GM19035 (cell line): Measurements from ENCODE around the gene POU2AF2.

Experiments used
- ATAC-seq: cut with Tn5 transposase; IDR thresholded peaks from one replicate; pipeline ENCODE4 v1.9.1; 2021; ENCODE audit not compliant: unreplicated experiment

Gene POU2AF2

DNA sequence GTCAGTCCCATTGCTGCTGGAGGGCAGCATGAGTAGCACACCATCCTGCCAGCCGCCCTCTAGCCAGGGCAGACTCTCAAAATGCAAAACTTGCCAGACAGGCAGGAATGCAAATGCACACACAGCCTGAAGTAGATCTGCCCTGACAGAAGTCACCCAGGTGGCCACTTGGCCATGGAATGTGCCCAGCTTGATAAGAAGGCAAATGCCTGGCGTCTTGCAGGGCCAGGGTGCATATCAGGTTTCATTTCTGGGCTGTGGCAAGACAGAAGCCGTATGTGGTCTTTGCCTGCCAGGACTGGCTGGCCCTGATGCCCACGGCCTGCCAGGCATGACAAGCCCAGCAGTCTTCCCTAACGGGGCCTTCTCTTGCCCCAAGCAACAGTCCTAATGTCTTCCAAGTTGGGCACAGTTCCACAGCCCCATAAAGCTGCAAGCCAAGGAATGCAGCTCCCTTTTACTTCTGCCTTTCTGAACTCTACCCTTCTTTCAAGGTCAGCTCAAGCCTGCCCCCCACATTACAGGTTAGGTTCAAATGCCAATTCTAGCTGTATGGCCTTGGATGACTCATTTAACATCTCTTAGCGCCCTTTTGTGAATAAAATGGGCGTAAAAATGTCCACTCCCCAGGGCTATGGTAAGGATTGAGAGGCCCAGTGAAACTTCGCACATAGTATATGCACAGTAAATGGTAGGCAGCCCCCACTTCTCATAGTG lies 82.5 kb downstream of the POU2AF2 start:
- no peak for ATAC-seq

DNA sequence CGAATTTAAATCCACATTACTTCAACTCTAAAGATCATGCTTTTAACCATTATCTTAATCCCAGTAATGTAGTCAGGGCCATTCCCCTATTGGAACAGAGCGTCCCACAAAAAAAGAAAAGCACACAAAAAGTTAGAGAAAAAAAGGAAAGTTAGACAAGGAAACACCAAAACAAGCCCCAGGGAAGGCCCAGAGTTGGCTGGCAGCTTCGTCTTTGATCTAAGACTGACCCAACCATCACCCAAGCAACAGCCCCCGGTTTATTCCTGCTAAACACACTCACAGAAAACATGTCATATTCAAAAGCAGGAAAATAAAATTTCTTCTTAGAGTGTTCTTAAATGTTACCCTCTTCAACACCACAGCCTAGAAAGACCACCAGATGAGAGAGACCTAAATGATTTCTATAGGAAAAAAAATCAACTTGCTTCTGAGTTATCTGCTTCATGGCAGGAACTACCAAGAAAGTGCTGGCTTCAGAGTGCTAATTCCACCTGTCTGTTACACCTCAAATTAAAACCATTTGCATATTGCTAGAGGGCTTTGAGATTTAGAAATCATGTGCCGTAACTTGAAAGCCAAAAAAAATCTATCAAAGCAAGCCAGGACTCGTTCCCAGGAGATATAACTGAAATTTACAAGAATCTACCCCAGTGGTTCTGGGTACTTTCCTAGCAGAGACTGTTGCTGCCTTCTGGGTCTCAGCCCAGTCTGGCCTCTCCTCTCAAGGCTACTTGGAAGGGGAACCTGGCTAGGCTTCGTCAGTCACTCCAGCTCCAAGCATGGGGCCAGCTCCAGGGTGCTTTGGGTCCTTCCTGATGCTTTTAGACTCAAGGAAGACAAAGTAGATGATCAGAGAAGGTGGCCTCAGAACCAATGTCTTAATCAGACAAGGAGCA lies 84.0 kb downstream of the POU2AF2 start:
- ATAC-seq: no peak

DNA sequence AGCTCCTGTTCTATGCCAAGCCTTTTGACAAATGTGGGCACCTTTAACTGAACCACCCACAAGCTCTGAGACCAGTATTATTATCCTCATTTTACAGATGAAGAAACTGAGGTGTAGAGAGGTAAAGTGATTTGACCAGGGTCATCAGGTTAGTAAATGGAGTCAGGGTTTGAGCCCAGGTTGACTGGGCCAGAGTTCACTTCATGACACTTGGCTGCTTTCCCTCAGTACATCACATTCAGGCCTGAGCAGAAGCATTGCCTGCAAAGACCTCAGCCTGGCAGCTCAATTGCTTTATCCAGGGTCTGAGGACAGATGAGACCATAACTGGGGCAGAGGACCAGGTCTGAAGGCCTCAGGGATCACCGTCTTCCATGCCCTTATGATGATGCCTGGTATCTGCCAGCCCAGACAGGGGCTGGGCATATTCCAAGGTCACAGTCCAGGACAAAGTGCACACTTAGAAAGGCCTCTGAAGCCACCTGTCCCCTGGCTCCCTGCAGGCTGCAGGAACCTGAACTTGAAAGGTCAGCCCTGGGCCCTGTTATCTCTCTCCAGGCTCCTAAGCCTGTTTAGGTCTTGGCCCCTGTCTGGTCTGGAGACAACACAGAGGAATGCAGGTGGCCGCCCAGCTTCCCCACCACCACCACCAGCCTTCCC lies 84.8 kb downstream of the POU2AF2 start:
- ATAC-seq: no peak

- ATAC-seq: no peak
These were observed 86.4 kb downstream of the POU2AF2 start for GRCh38 chr11:111331711-111332479.

GRCh38 chr11:111334532-111335502 lies 89.3 kb downstream of the POU2AF2 start:
- ATAC-seq: no peak

- ATAC-seq: no peak
These were observed 90.0 kb downstream of the POU2AF2 start for GRCh38 chr11:111335549-111335948.
